Stimulated activated CD4-positive, alpha-beta T cell treated with anti-CD3 and anti-CD28 coated beads, Interleukin-12 subunit alpha, Interleukin-12 subunit beta, amount 100 ng/mL, for 4 hours (primary cell): ENCODE results near the gene DHRS4L2.
A peak's percentile ranks its signal among the peaks of the same experiment; 100 is the strongest.
"Not testable (repeated sequence)": the region's sequence is repeated elsewhere in the genome, so short reads cannot be mapped to it uniquely, and the experiment has no call there.

Experiments used
- DNase-seq: peaks from one replicate; pipeline ENCODE4 v3.0.0-alpha.2; 2020

Gene DHRS4L2

DNA sequence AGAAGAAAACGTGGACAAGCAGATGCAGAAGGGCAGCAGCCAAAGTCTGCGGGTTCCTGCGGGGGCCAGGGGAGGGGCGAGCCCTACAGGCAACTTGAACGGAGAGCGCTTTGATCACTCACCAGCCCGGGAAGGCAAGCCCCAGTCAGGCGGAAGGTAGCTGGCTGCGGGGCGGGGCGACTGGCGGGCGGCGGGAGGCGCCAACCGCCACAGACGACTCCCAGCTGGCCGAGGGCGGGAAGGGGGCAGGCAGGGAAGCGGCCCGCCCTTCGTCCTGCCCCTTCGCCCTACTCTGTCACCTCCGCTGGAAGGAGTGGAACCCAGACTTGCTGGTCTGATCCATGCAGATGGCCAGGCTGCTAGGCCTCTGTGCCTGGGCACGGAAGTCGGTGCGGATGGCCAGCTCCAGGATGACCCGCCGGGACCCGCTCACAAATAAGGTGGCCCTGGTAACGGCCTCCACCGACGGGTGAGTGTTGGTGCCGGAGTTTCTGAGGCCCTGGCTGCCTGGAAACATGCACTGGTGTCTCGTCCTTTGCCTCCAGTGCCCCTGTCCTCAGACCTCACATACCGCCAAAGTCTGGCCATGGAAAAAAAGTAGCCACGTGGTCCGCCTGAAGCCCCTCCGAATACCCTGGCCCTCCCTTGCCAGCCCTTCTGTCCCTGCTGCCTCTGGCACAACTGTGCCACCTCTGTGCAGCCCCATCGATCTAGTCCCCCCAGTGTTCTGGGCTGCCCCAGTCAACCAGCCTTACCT is at the start of gene DHRS4L2:
DHRS4L2 (plus strand) TSS at position 323 of the 757 bp plus-strand sequence; CDS start at position 342, 19 bp downstream.
- DNase-seq, result peak; percentile 80

DNA sequence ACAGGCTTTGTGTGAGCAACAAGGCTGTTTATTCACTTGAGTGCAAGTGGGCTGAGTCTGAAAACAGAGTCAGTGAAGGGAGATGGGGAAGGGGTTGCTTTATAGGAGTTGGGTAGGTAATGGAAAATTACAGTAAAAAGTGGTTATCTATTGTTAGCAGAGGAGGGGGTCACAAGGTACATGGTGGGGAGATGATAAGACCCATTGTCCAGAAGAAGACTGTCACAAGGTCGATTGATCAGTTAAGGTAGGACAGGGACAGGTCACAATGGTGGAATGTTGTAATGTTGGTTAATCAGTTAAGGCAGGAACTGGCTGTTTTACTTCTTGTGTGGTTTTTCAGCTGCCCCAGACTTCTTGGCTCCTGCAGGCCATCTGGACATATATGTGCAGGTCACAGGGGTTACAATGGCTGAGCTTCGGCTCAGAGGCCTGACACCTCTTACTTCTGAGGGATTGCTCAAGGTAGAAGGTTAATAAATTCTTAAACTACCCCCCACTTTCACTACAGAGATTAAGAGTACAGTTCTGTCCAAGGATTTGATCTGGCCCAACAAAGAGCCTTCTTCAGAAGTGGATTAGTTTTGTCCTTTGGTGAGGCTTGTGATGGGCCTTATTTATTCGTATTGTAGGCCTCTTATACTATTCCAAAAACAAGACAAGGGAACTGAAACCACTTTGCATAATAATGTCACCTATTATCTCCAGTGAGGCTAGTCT is 49.0 kb upstream of the DHRS4L2 start:
- DNase-seq, result no peak

DNA sequence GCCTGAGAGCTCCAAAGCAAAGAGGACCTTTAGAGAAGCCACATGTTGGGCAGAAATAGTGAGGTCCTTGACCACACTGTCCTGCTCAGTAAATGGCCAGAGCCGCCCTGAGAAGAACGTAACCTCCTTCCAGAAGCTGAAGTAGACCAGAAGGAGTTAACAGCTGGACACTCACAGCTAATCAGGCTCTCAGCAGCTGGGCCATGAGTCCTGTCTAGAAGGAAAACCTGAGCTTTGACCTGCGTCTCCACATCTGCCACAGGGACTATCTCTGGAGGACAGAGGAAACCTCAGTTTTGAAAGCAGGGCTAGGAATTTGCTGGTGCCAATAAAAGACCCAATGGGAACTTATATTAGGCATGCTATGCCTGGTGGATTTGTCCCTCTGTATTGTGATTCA is 47.5 kb upstream of the DHRS4L2 start:
- no peak for DNase-seq

DNA sequence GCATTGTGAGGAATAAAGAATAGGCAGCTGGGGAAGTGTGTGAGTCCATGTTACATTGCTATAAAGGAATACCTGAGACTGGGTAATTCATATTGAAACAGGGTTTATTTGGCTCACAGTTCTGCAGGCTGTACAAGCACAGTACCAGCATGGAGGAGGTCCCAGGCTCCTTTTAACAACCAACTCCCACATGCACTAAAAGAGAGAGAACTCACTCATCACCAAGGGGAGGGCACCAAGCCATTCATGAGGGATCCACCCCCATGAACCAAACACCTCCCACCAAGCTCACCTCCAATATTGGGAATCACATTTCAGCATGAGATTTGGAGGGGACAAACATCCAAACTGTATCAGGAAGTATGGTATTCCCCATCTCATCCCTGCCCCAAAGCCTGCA is 47.1 kb upstream of the DHRS4L2 start:
- no peak for DNase-seq

DNA sequence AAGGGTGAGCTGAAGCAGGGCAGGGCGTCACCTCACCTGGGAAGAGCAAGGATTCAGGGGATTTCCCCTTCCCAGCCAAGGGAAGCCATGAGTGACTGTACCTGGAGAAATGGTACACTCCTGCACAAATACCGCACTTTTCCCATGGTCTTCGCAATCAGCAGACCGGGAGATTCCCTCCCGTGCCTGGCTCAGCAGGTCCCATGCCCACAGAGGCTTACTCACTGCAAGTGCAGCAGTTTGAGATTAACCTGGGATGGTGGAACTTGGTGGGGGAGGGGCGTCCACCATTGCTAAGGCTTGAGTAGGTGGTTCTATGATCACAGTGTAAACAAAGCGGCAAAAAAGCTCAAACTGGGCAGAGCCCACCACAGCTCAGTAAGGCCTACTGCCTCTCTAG is 46.1 kb upstream of the DHRS4L2 start:
- DNase-seq, result no peak

DNA sequence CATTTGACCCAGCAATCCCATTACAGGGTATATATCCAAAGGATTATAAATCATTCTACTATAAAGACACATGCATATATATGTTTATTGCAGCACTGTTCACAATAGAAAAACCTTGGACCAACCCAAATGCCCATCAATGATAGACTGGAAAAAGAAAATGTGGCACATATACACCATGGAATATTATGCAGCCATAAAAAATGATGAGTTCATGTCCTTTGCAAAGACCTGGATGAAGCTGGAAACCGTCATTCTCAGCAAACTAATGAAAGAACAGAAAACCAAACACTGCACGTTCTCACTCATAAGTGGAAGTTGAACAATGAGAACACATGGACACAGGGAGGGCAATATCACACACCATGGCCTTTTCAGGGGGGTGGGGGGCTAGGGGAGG is 39.7 kb upstream of the DHRS4L2 start:
- not testable (repeated sequence) for DNase-seq

DNA sequence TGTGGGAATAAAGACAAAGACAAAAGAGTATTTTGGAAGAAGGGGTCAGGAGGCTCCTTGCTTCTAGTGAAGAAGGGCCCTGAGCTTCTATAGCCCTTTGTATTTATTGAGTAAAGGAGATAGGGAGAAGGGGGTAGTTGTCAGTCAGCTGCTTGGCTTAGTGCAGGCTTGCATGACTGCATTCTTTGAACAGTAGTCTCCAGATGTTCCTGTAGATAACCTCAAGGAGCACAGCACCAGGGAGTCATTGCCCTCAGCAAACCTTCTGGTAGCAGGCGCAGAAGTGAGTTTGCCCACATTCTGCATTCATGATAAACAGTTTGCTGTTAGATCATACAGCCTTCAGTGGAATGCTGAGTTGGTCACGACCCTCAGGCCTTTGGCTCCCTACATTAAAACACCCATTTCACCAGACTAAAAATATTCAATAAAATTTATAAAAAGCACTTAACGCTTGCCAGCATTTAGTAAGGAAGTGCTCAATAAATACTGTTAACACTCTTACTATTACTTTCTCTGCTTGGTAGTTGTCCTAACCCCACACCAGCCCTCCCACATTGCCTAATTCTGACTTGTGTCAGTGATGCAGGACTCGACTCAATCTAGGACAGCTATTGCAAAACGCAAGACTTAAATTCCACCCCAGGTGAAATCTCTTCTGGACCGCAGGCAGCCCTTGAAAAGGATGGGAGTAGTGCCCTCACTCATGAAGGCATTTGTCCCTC is 38.2 kb upstream of the DHRS4L2 start:
- DNase-seq, result no peak

DNA sequence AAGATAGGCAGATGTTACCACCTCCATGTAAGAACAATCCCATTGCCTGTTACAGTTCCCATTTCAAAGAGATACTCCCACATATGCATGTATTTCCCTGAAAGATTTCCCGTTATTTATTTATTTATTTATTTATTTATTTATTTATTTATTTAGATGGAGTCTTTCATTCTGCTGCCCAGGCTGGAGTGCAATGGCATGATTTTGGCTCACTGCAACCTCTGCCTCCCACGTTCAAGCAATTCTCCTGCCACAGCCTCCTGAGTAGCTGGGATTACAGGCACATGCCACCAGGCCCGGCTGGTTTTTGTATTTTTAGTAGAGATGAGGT is 37.6 kb upstream of the DHRS4L2 start:
- DNase-seq, result not testable (repeated sequence)

DNA sequence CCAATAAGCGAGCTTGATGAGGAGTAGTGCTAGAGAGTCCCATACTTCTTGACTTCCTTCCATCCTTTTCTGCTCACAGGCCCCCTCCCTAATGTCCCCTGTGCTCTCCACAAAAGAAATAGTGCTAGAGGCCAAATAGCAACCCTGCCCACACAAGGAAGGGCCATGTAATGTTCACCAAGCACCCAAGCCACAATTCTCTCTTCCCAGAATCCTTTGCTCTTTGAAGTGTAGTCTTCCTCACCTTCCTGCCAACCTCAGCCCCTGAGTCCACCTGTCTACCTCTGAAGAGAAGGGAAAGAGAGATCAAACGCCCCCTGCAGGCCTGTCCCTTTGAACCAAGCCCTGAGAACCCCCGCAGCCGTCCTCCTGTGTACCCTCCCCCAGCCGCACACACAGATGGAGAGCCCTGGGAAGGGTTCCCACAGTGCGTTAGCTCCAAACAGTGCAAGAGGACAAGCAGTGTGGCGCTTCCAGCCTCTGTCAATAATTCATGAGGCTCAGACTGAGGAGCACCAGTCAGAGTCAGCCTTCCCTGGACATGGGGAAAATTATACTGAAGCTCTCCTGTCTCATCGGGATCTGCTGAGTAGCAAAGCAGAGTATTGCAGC is 37.0 kb upstream of the DHRS4L2 start:
- DNase-seq, result no peak

DNA sequence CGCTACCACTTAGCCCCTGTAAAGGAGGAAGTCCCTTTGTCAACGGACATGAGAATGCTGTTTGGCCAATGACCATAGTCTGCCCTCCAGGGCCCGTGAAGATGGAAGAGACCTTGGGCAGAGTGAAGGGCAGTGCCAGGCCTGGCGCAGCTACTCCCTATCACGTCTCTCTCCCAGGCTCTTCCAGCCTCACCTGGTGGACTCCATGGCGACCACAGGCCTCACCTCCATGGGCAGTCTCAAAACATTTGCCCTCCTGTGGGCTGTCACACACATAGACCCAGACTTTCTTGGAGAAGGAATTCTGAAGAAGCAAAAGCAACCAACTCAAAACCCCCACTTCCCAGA is 35.6 kb upstream of the DHRS4L2 start:
- DNase-seq, result not testable (repeated sequence)

DNA sequence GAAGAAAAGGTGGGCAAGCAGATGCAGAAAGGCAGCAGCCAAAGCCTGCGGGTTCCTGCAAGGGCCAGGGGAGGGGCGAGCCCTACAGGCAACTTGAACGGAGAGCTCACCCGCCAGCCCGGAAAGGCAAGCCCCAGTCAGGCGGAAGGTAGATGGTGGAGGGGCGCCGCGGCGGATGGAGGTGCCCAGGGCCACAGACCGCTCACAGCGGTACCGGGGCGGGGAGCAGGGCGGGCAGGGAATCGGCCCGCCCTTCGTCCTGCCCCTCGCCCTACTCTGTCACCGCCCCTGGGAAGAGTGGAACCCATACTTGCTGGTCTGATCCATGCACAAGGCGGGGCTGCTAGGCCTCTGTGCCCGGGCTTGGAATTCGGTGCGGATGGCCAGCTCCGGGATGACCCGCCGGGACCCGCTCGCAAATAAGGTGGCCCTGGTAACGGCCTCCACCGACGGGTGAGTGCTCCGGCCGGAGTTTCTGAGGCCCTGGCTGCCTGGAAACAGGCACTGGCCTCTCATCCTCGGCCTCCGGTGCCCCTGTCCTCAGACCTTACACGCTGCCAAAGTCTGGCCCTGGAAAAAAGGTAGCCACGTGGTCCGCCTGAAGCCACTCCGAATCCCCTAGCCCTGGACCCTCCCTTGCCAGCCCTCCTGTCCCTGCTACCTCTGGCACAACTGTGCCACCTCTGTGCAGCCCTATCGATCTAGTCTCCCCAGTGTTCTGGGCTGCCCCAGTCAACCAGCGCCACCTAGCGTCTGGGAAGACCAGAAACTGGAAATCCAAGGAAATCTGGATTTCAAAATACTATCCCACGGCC is 35.1 kb upstream of the DHRS4L2 start, which contains the start of gene DHRS4:
DHRS4 (plus strand) TSS at position 307 of the 815 bp plus-strand sequence; CDS start at position 326, 19 bp downstream.
- DNase-seq, result peak; percentile 74

DNA sequence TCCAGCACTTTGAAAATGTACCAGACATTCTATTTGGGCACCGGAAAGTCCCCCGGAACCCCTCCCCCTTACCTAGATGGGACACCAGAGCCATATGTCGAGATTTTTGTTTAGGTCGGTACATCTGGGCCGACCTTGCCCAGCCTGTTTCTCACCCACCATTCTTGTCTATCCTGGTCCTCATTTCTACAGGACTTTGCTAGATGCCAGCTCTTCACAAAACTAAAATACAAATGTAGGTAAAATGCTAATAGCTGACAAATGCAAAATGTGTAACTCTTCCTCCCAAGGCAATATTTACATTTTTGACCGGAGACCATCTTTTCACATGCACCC is 34.5 kb upstream of the DHRS4L2 start:
- not testable (repeated sequence) for DNase-seq

DNA sequence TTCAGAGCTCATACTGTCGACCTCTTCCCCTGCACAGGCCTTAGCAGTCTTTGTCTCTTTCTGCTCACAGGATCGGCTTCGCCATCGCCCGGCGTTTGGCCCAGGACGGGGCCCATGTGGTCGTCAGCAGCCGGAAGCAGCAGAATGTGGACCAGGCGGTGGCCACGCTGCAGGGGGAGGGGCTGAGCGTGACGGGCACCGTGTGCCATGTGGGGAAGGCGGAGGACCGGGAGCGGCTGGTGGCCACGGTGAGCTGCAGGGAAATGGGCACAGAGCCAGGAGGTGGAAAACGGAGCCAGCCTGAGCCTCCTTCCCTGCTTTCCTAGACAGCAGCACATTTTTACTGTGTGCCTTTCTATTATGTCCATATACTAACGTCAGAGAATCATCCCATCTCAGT is 33.8 kb upstream of the DHRS4L2 start:
- DNase-seq, result not testable (repeated sequence)

DNA sequence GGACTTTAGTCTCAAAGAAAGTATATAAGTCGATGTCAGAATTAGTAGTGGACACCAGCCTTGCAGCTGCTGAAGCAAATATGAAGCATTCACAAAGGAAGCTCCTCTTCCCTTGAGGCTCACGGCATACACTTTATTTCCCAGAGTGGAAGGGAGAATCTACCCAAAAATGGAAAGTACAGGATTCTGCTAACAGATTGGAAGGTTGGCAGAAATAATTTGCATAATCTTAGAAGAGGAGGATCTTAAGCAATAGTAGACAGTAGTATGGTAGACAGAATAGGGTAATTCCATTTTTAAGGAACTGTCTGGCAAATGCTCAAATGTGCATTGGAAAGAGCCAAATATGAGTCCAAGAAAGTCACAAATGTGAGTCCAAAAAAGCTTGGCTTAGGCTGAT is 32.9 kb upstream of the DHRS4L2 start:
- DNase-seq, result not testable (repeated sequence)

DNA sequence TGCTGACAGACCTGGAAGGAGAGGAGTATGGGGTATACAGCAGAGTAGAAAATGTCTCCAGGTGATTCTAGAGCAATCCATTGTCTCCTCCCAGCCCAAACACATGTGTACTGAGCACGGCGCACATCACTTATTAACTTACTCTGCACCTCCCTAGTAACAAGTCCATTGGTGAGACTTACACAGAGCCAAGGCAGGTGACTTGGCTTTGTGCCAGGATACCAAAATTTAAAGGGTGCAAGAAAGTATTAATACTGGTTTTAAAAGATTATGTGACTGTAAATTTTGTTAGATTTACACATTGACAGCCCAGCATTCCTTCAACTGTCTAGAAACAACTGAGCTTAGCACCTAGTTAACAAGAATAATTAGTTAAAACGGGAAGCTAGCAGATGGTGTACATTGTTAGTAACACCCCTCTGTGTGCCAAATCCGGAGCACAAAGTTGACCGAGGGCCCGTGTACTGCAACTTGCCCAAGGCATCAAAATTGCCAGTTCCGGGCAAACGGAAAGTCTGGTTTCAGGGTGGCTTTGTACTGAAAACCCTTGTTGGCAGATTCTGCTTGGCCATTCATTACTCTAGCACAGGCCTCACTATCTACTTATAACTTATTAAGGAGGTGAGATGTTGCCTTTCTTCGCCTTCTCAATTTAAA is 30.7 kb upstream of the DHRS4L2 start:
- not testable (repeated sequence) for DNase-seq

DNA sequence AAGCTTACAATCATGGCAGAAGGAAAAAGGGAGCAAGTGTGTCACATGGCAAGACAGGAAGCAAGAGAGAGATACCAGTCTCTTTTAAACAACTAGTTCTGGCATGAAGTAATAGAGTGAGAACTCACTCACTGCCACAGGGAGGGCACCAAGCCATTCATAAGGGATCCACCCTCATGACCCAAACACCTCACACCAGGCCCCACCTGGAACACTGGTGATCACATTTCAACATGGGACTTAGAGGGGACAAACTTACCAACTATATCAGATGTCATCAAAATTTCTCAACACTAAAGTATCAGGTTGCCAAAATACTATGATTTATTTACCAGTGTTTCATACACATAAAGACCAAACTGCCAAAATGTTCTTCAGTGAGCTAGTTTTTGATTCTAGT is 27.8 kb upstream of the DHRS4L2 start:
- DNase-seq, result not testable (repeated sequence)

DNA sequence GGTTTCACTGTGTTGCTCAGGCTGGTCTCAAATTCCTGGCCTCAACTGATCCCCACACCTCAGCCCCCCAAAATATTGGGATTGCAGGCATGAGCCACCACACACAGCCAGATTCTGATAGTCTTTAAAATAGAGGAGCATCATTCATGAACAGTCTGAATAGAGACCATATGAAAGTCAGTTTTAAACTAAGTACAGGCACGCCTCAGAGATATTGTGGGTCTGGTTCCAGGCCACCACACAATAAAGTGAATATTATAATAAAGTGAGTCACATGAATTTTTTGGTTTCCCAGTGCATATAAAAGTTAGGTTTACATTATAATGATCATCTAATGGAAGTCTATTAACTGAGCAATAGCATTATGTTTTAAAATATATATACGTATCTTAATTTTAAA is 27.0 kb upstream of the DHRS4L2 start:
- DNase-seq, result not testable (repeated sequence)

DNA sequence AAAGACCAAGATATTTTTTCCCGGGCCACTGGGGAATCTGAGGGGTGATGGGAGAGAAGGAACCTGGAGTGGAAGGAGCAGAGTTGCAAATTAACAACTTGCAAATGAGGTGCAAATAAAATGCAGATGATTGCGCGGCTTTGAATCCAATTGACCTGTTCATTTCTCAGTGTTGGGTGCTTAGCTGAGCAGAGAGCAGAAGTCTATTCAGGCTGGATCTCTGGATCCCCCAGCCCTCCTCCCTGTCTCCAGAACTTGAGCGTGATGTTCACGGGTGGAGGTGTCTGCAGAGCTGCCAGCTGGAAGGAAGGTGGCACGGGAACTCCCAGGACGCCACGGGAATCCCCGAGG is 19.6 kb upstream of the DHRS4L2 start:
- not testable (repeated sequence) for DNase-seq

DNA sequence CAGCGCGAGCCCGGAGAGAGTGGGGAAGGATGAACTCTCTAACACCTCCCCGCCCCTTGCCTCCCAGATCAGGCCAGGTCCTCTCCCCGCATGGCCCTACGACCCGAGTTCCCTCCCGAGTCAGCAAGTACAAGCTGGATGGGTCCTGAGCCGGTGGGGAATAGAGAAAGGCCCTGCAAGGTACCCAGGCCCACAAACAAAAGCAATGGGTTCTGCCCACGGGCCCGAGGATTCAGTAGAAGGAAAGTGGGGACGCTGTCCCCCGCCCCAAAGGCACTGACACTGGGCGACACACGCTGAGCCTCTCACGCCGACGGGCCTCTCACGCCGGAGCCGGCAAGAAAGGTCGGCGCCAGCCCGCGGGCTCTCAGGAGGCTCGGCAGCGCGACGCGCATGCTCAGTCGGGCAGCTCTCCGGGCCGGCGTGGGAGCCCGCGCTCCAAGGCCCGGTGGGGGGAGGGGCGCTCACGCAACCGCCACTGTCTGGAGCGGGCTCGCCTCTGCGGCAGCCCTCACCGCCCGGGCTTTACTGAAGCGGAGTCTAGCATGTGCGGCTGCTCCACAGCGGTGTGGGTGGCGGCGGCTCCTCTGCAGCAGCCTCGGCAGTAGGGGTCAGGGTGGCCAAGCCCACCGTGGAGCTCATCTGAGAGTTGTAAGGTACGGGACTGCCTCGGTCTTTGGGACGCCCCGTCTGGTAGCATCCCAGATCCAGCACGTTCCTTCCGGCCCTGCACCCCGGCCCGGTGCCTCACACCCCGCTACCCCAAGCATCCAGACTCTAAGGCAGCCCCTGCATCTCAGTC is 19.0 kb upstream of the DHRS4L2 start:
- DNase-seq, result peak; percentile 67

DNA sequence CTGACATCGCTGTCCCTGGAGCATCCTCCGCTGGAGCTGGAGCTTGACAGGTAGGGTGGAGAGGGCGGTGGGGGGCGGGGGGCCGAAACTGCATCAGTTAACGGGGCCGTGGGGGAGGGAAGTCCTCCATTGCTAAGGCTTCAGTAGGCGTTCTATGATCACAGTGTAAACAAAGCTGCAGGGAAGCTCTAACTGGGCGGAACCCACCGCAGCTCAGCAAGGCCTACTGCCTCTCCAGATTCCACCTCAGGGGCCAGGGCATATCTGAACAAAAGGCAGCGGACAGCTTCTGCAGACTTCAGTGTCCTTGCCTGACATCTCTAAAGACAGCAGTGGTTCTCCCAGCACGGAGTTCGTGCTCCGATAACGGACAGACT is 18.5 kb upstream of the DHRS4L2 start:
- not testable (repeated sequence) for DNase-seq

DNA sequence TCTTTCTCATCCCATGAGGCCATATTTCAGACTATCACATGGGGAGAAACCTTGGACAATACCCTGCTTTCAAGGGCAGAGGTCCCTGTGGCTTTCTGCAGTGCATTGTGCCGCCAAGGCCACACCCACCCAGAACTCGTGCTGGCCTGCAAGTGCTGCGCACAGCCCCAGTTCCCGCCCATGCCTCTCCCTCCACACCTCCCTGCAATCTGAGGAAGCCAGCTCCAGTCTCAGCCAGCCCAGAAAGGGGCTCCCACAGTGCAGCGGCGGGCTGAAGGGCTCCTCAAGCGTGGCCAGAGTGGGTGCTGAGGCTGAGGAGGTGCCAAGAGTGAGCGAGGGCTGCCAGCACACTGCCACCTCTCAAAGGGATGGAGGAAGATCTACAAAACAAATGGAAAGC is 15.6 kb upstream of the DHRS4L2 start:
- not testable (repeated sequence) for DNase-seq
